Central memory CD8-positive, alpha-beta T cell (primary cell): ENCODE data around the gene ARVCF.
A peak's percentile ranks its signal among the peaks of the same experiment; 100 is the strongest.

Experiments used
- ATAC-seq: fragments of 150-1000 bp; cut with Tn5 transposase; replicated peaks from 2 replicates; pipeline ENCODE4 v1.10.0; 2022; ENCODE audit warnings: mild to moderate bottlenecking, moderate FRiP score, moderate number of reproducible peaks; ENCODE audit not compliant: poor library complexity, severe bottlenecking; ENCODE audit errors: extremely low read depth
- DNase-seq, 2 donors: peaks; one replicate each; pipeline ENCODE4 v3.0.0; 2021; ENCODE audit warnings: low spot score in 2 of 2
- H3K27ac Mint-ChIP-seq: one replicate; pipeline ENCODE4 v1.8.0; 2022; ENCODE audit warnings: low read depth, mild to moderate bottlenecking, moderate library complexity, mixed read lengths
- H3K27me3 Mint-ChIP-seq: one replicate; pipeline ENCODE4 v1.8.0; 2022; ENCODE audit warnings: mixed read lengths
- H3K36me3 Mint-ChIP-seq: one replicate; pipeline ENCODE4 v1.8.0; 2022; ENCODE audit warnings: mild to moderate bottlenecking, moderate library complexity, mixed read lengths; ENCODE audit not compliant: insufficient read depth
- H3K4me1 Mint-ChIP-seq: one replicate; pipeline ENCODE4 v1.8.0; 2022; ENCODE audit warnings: mixed read lengths
- H3K4me3 Mint-ChIP-seq: one replicate; pipeline ENCODE4 v1.8.0; 2022; ENCODE audit warnings: mild to moderate bottlenecking, moderate library complexity, mixed read lengths
- H3K9me3 Mint-ChIP-seq: one replicate; pipeline ENCODE4 v1.8.0; 2022; ENCODE audit warnings: mixed read lengths

Gene ARVCF

DNA sequence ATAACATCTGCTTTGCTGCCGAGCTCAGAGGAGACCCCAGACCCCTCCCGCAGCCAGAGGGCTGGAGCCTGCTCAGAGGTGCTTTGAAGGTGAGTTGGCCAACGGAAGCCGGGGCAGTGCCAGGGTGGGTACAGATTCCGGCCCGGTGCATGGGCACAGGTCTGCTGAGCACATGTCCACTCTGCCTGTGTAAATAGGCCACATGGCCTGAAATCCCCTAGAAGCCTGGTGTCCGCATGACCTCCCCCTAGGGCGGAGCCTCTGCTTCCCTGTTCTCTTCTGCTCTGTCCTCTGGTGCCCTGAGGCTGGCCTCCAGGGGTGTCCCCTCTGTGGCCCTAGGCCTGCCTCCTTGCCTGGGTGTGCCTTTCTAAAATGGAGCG, 55.4 kb downstream of the ARVCF start:
- Mint-ChIP-seq H3K4me3 (no peak overlapping the region), H3K27ac (no peak overlapping the region)
- no peak for ATAC-seq

DNA sequence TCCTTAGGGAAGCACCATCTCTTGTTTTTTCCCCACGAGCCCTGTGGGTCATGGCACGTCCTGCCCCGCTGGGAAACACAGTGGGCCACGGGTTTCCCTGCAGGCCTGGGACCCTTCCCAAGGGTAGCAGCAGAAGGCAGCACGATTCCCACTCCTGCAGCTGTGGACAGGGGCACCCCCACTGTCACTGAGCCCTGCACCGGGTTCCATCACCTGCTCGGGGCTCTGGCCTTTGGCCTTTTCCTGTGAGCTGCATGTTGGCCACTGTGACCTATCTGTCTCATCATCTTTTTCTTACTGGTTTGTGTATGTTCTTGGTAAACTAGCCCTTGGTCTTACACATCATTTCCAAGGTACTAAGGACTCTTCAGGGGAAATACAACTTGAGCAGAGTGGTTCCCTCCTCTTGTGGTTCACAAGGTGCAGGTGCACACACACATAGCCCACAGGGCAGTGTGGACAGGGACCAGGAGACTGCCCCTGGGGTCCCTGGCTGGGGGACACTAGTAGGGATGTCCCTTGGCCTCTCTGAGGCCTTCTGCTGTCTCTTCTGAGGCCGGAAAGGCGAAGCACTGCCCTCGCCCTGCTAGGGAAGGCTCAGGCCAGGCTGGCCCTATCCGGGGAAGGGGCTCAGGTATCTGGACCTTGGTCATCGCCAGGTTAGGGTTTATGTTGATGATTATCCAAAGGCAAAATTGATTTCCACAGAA, 56.0 kb downstream of the ARVCF start:
- Mint-ChIP-seq H3K27me3 (no peaks in the 10 kb centered on the region), H3K36me3 (peaks cover 7% of the 10 kb centered on the region), H3K27ac (no peak overlapping the region), H3K4me1 (peaks cover 8% of the 10 kb centered on the region), H3K9me3 (no peaks in the 10 kb centered on the region), H3K4me3 (no peak overlapping the region)
- ATAC-seq (no peak), DNase-seq (no peak)

More for the DNA sequence above, 55.4 kb downstream of the ARVCF start:
- Mint-ChIP-seq H3K9me3 (no peaks in the 10 kb centered on the region), H3K36me3 (peaks cover 7% of the 10 kb centered on the region), H3K4me1 (peaks cover 6% of the 10 kb centered on the region), H3K27me3 (no peaks in the 10 kb centered on the region)
- no peak for DNase-seq

DNA sequence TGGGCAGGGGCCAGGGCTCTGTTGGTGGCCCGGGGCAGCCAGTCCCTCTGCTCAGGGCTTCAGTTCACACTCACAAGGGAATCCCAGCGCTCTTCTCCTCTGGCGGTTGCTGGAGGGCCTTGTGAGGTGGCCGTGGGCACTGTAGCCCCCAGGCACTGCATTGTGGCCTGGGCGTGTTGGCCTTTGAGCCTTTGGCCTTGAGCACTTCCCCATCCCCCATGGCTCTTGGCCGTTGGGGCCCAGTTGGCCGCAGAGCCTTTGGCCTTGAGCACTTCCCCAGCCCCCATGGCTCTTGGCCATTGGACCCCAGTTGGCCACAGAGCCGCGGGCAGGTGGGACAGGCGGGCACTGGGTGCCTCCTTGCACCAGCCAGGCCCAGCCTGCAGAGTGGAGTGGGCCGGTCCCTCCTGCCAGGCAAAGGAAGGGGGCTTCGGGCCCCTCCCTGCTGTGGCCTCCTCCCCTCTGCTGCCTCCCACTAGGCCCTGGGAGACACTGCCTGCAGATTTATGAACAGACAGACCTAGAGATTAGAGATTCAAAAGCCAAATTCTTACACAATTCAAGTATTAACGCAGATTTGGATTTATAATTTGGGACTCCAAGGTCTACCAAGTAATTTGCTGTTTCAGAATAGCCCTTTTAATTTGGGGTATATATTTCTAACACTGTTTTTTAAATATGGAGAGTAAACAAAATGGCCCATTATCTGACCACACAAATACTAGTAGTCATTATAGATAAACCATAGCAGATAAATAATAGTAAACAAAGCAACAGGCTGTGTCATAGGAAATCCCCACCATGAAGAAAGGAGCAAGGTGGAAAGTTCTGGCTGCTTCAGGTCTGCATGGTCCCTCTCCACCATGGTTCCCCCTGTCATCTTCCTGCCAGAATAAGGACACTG, 56.8 kb downstream of the ARVCF start:
- Mint-ChIP-seq H3K36me3 (peaks cover 5% of the 10 kb centered on the region), H3K27me3 (no peaks in the 10 kb centered on the region), H3K4me3 (no peak overlapping the region), H3K4me1 (peaks cover 15% of the 10 kb centered on the region), H3K9me3 (no peaks in the 10 kb centered on the region), H3K27ac (no peak overlapping the region)
- ATAC-seq (no peak), DNase-seq (no peak)

DNA sequence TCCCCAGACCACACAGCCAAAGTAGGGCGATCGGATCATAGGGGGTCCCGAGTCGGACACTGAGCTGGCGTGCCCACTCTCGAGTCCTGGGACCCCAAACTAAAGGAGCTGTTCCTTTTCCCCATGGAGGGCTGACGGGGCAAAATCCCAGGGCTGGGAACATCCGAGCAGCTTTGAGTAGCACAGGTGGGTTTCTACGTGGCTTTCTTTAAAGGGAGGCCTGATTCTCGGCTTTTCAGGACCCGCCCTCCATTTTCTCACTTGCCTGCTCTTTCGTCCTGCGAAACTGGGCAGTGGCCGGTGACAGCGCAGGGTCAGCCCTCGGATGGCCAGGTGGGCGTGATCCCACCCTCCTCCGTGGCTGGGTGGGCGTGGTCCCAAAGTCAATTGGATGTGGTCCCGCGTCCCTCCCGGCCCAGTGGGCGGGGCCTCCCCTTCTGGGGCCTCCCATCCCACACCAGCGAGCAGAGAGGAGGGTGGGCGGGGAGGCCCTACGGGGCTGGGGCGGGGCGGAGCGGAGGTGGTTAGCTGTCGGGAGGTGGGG, 57.5 kb downstream of the ARVCF start:
- Mint-ChIP-seq H3K27me3 (no peaks in the 10 kb centered on the region), H3K4me3 (no peak overlapping the region), H3K4me1 (peaks cover 23% of the 10 kb centered on the region), H3K27ac (no peak overlapping the region), H3K9me3 (no peaks in the 10 kb centered on the region), H3K36me3 (peaks cover 11% of the 10 kb centered on the region)
- ATAC-seq (no peak), DNase-seq (no peak)

DNA sequence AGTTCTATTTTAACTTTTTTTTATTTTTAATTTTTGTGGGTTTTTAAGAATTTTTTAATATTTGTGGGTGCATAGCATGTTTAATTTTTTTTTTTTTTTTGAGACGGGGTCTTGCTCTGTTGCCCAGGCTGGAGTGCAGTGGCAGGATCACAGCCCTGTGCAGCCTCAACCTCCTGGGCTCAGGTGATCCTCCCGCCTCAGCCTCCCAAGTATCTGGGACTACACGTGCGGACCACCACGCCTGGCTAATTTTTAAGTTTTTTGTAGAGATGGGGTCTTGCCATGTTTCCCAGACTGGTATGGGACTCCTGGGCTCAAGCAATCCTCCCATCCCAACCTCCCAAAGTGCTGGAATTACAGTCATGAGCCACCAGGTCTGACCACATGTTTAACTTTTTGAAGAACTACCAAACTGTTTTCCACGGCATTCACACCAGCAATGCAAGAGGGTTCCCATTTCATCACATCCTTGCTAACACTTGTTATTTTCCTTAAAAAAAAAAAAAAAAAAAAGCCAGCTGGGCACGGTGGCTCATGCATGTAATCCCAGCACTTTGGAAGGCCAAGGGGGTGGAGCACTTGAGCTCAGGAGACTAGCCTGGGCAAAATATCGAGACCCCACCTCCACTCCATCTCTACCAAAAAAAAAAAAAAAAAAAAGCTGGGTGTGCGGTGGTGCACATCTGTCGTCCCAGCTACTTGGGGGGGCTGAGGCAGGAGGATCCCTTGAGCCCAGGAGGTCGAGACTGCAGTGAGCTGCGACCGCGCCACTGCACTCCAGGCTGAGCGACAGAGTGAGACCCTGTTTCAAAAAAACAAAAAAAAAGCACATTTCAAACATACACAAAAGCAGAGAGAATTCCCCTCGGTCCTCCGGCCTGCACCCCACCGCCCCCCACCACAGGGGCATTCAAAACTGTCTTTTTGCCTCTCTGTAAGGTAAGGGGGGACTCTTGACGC, 58.3 kb downstream of the ARVCF start:
- Mint-ChIP-seq H3K4me1 (peaks cover 30% of the 10 kb centered on the region), H3K36me3 (peaks cover 10% of the 10 kb centered on the region), H3K27ac (no peak overlapping the region), H3K4me3 (no peak overlapping the region), H3K27me3 (no peaks in the 10 kb centered on the region), H3K9me3 (no peaks in the 10 kb centered on the region)
- ATAC-seq (no peak), DNase-seq (no peak)

DNA sequence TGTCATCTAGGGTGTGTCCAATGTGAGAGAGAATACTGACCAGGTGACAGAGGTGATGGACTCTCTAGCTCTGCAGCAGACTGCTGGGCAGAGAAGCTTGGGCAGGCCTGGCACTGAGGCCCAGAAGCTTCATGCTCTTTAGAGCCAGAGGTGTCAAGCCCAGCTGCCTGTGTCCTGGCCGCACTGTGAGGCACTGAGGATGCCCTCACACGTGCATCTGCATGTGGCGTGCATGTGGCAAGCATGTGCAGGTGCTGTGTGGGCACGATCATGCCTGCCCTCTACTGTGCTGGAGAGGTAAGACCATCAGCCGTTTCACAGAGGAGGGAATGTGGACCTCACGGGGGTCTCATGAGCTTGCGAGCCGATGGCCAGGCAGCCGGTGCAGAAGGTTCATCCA, 59.2 kb downstream of the ARVCF start:
- H3K27ac Mint-ChIP-seq: no peak overlapping the region
- DNase-seq (no peak), ATAC-seq (no peak)
- peaks cover 30% of the 10 kb centered on the region for H3K4me1 Mint-ChIP-seq
- peaks cover 8% of the 10 kb centered on the region for H3K36me3 Mint-ChIP-seq
- H3K9me3 Mint-ChIP-seq: no peaks in the 10 kb centered on the region
- no peaks in the 10 kb centered on the region for H3K27me3 Mint-ChIP-seq
- H3K4me3 Mint-ChIP-seq: no peak overlapping the region

DNA sequence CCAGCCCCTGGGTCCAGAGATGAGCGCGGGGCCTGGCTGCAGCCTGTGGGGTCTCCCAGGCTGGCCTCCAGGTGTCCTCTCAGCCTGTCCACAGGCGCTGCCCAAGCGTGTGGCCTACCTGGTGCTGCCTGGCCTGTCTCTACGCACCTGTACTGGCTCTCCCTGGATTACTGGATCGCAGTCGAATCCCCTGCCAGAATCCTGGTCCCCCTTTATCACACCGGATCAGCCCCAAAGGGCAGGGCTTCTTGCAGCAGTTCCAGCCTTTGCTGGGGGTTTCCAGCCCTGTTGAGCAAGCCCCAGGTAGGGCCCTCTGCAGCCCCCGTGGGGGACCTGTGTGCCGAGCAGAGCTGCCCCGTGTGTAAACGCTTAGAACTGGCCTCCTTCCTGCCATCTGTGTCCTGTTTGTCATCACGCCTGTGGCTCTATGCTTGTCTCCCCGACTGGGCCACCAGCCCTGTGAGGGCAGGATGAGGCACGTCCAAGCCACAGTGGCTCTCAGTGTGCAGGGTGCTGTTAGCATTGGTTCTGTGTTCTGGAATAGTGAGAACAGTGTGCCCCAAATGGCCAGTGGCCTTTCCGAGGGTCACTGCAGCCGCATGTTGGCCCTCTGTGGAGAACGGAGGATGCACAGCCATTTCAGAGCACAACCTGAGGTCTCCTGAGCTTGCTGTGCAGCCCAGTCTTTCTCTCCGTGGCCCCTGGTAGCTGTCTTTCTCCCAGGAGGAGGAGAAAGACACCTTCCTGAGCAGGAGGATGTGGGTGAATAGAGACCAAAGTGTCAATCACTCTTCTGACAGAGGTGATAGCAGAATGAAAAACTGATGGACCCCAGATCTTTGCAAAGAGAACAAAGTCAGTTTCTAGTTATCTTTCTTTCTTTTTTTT, 61.1 kb downstream of the ARVCF start:
- ATAC-seq (peak; percentile 85), DNase-seq (no peak)
- no peaks in the 10 kb centered on the region for H3K9me3 Mint-ChIP-seq
- H3K4me1 Mint-ChIP-seq: peaks cover 35% of the 10 kb centered on the region
- peaks cover 9% of the 10 kb centered on the region for H3K36me3 Mint-ChIP-seq
- no peaks in the 10 kb centered on the region for H3K27me3 Mint-ChIP-seq
- peak overlapping the region; percentile 74 for H3K27ac Mint-ChIP-seq
- H3K4me3 Mint-ChIP-seq: peak overlapping the region; percentile 63

DNA sequence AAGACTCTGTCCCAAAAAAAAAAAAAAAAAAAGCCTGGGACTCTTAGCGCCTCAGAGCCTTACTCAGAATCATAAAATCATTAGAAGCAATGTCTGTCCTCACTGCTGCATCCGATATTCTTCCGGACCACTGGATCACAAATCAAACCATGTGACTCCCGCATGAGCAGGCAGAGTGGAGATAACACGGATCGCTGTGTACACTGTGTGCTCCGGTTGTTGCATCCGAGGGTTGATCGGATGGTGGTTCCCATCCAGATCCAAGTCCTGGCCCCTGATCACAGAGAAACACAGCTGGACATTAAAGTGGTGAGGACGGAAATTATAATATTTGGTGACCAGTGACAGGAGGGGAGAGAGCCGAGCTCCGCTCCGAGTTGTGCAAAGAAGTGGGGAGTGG, 65.3 kb downstream of the ARVCF start:
- DNase-seq (no peak), ATAC-seq (no peak)
- H3K4me3 Mint-ChIP-seq: no peak overlapping the region
- H3K27me3 Mint-ChIP-seq: no peaks in the 10 kb centered on the region
- no peaks in the 10 kb centered on the region for H3K9me3 Mint-ChIP-seq
- H3K4me1 Mint-ChIP-seq: peaks cover 45% of the 10 kb centered on the region
- H3K27ac Mint-ChIP-seq: no peak overlapping the region
- peaks cover 16% of the 10 kb centered on the region for H3K36me3 Mint-ChIP-seq

DNA sequence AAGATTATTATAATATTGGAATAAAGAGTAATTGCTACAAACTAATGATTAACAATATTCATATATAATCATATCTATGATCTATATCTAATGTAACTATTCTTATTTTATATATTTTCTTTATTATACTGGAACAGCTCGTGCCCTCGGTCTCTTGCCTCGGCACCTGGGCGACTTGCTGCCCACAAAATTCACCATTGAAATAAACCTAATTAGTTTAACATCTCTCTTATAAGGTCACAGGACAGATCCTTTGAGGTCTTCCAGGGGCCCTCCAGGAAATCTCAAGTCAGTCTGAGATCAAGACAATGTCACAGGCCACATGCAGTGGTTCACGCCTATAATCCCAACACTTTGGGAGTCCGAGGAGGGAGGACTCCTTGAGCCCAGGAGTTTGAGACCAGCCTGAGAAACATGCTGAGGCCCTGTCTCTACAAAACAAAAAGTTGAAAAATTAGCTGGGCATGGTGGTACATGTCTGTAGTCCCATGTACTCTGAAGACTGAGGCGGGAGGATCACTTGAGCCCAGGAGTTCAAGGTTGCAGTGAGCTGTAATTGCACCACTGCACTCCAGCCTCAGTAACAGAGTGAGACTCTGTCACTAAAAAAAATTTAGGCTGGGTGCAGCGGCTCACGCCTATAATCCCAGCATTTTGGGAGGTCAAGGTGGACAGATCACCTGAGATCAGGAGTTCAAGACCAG, 68.4 kb downstream of the ARVCF start:
- no peaks in the 10 kb centered on the region for H3K9me3 Mint-ChIP-seq
- H3K4me1 Mint-ChIP-seq: peaks cover 28% of the 10 kb centered on the region
- H3K27me3 Mint-ChIP-seq: no peaks in the 10 kb centered on the region
- H3K36me3 Mint-ChIP-seq: peaks cover 9% of the 10 kb centered on the region
- no peak overlapping the region for H3K4me3 Mint-ChIP-seq
- DNase-seq: no peak
- no peak for ATAC-seq
- no peak overlapping the region for H3K27ac Mint-ChIP-seq

DNA sequence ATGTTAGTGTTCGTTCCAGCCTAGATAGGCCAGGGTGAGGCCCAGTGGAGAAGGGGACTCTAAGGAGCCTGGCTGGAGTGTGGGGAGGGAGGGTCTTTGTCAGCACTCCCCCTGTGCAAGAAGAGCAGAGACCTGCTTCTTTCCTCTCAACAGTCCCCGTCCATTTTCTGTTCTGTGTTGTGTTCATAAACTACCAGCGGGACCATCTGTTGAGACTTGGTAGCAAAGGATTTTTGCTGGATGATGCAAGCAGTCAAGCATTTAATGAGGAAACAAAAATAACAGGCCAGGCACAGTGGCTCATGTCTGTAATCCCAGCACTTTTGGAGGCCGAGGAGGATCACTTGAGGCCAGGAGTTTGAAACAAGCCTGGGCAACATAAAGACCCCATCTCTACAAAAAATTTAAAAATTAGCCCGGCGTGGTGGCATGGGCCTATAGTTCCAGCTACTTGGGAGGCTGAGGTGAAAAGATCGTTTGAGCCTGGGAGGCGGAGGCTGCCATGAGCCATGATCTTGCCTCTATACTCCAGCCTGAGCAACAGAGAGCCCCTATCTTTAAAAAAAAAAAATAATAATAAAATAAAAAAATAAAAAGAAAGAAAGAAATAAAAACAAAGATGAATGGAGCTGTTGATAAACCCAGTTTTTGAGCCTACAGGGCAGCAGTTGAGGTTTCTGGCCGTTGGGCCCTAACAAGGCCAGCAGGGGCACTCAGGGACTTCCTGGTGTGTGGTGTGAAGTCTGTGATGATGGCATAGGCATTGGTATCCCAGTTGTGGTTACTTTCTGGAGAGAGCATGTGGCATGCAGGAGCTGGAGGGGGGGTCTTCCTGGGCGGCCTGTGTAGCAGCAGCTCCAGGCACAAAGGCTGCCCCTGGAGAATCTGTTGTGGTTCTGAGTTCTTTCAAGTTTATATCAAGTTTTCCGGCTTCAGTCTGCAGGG, 73.3 kb downstream of the ARVCF start:
- Mint-ChIP-seq H3K4me3 (peak overlapping the region; percentile 90), H3K27me3 (no peaks in the 10 kb centered on the region), H3K4me1 (peaks cover 47% of the 10 kb centered on the region), H3K36me3 (peaks cover 5% of the 10 kb centered on the region), H3K9me3 (no peaks in the 10 kb centered on the region), H3K27ac (peak overlapping the region; percentile 95)
- ATAC-seq (no peak), DNase-seq (no peak)
